ENCODE results near the gene TM9SF2. TPM values are rescaled to one million over a fixed set of nuclear protein-coding genes. Genes with fewer than 3 reads are reported as not detected.

The TM9SF2 gene
- total RNA-seq, 1 donor from 2014 or later = 91.4 TPM

DNA sequence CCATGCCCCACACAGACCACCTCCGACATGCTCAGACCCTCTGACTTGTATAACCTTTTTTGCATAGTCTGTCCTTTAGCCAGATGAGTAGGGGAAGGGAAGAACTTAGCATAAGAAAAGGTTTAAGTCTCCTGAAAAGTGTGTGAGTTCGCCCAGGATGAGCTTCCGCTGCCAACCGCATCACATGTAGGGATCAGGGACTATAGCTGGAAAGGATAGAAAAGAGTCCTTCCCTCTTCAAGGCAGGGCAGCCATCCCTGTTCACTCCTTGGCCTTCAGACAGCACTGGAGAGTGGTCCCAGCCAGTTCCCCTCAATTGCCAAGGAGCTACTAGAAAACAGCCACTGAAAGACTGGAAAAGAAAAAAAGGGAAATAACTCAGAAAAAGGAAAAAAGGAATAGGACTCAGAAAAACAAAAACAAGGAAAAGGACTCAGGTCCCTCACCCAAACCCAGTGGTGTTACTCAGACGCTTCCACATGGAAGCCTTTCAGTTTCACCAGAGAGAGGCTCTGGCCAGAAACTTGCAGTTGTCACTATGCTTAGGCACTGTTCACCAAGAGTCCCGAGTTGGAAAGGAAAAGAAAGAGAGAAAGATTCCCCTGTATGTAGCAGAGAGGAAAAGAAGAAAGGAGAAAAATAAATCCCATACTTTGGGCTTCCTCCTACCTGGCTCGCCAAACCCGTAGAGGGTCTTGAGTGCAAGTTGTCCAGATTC is 5.6 kb upstream of the TM9SF2 start:
- no peak for DNase-seq (ENCODE audit: low spot score)

DNA sequence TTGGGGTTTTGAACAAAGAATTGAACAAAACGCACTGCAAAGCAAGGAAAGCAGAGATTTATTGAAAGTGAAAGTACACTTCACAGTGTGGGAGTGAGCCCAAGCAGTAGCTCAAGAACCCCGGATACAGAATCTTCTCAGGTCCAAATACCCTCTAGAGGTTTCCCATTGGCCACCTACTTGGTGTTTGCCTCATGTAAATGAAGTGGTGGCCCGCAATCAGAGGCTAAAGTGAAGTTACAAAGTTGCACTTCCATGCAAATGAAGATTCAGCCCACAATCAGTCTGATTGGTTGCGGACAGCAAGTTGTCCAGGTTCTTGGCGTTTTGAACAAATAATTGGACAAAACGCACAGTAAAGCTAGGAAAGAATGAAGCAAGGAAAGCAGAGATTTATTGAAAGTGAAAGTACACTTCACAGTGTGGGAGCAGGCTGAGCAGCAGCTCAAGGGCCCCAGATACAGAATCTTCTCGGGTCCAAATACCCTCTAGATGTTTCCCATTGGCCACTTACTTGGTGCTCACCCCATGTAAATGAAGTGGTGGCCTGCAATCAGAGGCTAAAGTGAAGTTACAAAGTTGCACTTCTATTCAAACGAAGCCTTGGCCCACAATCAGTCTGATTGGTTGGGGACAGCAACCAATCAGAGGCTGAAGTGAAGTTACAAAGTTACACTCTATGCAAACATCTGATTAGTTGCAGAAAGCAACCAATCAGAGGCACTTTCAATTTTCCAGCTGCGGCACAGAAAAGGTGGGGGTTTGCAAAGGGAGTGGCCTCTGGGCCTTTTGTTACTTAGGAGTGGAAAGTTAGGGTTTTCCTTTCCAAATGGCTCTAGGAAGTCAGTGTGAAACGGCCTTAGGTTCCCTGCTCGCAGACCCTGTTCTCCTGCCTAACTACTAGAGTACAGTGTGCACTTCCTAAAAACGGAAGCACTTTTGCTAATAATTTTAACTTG is 4.8 kb upstream of the TM9SF2 start:
- DNase-seq (ENCODE audit: low spot score) = no peak

DNA sequence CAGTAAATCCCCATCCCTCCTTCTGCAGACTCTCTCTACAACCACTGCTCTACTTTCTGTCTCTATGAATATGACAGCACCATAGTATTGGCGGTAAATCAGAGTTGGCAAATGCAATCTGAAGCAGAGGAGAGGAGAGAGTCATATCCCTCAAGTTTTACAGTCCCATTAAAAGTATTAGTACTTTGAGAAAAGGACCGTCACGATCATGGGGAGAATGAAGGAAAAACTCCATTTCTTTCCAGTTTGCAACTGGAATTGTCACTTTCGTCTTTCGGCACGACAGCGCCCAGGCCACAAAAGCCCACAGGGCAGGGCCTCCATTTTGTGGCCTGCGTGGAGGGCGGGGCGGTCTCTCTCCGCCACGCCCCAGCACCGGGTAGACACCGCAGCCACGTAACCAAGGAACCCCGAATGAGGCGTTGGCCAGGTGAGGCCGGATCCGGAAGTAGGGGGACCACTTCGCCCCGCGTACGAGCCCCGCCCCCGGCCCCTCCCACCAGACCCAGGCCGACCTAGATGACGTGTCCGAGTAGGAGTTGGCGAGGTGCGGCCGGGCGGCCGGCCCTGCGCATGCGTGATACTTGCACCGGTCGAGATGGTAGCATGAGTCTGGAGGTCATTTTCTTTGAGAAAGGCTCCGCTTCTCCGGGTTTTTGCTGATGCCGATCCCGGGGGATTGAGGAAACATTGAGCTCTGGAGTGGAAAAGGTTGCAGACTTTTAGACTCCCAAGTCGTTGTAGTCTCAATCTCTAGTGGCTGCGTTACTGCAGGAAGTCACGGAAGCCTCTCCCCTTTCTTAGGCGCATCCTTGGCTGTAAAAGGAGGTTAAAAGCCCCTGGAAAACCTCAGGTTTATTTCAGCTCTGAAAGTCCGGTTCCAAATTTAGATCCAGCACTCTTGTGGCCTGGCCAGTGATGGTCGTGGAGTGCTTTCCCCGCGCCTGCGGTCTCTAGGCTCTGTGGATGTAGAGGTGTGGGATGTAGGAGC is 2.8 kb upstream of the TM9SF2 start:
- peak; percentile 99 for DNase-seq (ENCODE audit: low spot score)

DNA sequence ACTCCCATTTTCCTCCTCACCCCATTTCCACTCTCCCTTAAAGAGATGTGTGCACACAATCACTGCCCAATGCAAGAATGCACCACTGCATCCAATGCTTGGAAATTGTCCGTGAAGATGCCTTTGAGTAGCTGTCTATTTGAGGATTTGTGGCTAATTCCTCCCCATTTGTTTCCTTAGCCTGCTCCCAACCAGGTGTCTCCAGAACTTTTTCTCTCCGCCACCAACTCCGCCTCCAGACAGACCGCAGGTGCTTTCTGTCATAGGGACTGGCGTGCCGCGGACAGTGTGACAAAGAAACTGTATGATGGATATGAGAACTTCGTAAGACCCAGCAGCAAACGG is 461 bp upstream of the TM9SF2 start:
- DNase-seq (ENCODE audit: low spot score) = no peak

DNA sequence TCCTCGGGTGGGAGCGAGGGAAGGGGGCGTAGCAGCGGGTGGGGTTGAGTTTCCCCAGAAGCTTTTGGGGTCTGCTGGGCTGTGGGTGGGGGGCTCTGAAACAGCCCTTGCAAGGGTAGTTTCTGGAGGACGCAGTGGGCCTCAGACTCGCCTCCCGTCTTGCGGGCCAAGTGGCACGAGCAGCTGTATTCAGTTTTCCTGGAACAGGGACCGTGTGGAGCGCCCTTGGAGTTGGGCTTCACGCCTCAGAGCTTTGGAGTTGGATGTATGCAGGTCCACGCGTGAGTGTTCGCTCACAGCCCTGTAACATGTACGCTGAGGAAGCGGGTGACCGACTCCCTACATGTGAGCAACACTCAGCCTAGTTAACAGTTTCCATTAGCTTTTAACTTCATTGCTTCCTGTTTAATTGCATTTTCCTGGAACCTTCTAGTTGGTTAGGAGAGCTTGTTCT is 603 bp downstream of the TM9SF2 start:
- no peak for DNase-seq (ENCODE audit: low spot score)

DNA sequence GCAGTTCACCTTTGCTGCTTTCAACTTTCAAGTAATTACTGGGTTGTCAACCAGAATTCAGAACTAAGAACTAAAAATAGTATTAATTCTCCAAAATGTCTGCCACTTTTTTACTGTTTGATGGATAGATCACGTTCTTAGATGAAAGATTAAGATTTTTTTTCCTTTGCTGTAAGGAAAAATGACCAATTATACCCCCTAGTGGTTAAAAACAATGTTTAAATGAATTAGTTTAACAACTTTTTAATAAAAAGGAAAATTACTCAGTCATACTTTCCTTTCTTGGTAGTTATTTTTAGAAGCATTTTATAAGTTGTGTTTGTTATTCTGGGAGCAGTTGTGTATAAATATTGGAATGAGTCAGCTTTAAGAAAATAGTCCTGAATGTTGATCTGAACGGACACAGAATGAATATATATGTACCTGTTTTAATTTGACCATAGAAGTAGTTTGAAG is 4.6 kb downstream of the TM9SF2 start:
- DNase-seq (ENCODE audit: low spot score) = no peak

DNA sequence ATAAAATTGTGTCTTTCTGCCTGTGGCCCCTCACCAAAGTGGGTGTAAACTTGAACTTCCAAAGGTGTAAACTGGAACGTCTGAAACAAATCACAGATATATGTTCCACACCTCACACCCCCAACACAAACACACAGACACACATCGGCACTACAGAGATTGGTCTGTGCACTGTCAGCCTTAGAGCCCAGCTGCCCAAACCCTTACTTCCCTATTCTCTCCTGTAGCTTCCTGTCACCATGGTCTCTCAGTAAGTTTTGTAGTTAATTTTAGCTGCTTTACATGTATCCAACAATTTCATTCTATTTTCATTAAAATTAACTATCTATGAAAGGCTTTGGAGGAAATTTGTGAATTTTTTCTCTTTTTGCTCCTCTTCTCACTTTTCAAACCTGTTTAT is 5.4 kb downstream of the TM9SF2 start:
- DNase-seq (ENCODE audit: low spot score) = no peak

DNA sequence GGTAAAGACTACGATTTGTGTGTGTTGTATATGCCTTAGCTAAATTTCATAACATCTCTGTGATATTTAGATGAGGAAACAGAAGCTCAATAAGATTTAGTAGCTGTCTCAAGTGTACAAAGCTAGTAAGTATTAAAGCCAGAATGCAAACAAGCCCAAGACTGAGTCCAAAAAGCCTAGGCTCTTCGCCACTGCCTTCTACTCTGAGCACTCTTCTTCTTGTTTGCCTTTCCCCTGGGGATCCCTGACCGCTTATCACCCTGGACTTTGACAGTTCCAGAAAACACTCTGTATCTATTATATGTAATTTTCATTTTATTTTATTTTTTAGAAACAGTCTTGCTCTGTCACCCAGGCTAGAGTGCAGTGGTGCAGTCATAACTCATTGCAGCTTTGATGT is 5.8 kb downstream of the TM9SF2 start:
- DNase-seq (ENCODE audit: low spot score) = no peak

DNA sequence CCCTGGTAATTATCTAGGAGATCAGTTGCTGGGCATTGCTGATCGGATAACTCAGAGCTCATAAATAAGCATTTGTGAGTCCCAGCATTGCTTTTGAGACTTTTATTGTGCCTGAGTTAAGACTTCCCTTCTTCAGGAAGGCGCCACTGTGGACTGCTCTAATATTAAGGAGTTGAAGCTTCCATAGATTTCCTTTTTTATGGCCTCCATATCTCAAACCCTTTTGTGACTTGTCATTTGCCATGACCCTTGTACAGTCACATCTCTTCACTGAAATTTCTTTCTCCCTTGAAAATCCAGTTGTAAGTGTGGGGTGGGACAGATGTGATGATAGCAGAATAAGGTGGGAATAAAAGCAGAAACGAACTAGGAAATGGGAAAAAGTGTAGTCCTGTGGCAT is 6.3 kb downstream of the TM9SF2 start:
- DNase-seq (ENCODE audit: low spot score) = no peak

DNA sequence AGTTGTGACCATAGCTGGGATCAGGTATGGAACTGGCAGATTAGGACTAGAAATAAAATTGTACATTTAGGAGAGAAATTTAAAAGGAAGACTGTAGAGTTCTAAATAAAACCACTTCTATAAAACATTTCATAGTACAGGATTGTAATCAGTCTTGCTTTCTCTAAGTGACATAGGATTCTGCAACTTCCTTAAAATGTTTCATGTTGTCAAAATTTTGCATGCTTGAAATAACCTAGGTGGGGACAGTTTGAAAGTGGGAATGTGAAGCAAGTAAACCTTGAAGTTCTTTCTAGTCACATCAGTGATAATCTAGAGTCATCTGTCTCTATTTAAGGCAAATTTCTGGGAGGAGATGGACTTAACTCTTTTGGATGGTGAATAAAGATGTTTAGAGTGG is 6.7 kb downstream of the TM9SF2 start:
- no peak for DNase-seq (ENCODE audit: low spot score)

DNA sequence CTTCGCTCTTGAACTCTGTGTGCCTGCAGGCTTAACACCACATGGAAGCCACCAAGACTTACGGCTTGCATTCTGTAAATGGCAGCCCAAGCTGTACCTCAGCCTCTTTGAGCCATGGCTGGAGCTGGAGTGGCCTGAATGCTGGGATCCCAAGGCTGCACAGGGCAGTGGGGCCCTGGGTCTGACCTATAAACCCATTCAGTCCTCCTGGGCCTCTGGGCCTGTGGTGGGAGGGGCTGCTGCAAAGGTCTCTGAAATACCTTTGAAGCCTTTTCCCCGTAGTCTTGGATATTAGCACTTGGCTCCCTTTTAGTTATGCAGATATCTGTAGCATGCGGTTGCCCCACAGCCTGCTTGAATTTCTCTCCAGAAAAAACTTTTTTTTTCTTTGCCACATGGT is 8.2 kb downstream of the TM9SF2 start:
- DNase-seq (ENCODE audit: low spot score) = no peak

DNA sequence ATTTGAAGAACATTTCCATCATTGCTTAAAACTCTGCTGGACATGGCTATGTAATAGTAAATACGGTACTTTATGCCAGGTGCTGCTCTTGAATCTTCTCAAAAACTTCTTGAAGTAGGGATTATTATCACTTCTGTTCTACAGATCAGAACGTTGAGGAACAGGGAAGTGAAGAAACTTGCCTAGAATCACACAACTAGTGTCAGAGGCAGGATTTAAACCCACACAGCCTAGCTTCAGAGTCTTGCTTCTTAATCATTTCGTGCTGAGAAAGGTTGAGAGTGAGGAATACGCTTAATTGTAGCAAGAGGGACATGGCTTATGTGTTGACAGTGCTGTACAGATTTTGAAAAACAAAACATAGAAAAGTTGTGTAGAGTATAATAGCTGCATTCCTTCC is 13.5 kb downstream of the TM9SF2 start:
- no peak for DNase-seq (ENCODE audit: low spot score)

DNA sequence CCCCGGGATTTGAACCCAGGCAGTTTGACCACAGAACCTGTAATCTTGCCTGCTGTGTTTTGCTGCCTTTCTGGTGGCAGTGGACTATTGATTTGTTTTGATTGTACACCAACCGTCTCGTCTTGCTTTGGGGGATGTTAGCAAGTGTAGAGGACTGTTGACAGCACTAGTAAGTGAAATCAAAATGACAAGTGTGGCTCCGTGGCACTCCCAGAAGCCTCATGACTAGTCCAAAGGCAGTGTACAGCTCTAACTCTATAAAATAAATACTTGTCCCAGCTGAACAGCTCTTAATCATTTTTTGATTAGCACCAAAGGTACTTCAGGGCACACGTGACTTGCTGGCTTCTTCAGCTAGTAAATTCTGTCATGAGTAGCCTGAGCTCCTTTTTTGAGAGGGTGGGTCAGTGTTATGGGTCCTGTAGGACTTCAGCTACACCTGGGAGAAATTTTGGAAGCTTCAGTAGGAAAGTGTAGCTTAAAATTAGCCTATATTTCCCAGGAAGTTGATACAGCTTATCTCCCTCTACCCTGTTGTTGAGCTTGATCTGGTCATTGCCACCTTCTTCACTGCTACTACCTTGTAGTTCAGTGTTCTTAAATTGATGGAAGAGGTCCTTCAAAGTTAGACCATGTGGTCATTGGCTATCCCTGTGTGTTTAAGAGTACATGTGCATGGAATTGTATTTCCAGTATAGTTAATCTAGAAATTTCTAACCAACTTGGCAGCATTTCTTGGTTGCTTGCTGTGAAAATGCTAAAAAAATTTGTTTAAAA is 15.1 kb downstream of the TM9SF2 start:
- DNase-seq (ENCODE audit: low spot score) = no peak

DNA sequence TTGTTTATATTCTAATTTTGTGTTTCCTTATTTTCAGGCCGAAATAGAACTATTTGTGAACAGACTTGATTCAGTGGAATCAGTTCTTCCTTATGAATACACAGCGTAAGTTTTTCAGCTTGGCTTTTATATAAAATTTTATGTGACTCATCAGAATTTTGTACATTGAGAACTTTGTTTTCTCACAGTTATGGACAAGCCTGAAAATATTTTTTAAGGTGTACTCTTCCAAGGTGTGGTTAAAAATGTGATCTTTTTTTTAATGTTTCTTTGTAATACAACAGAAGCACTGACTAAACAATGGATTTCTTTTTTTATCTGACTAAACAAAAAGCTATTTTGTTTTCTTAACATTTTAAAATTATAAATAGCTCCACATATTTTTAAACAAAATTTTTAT is 16.3 kb downstream of the TM9SF2 start:
- DNase-seq (ENCODE audit: low spot score) = no peak

DNA sequence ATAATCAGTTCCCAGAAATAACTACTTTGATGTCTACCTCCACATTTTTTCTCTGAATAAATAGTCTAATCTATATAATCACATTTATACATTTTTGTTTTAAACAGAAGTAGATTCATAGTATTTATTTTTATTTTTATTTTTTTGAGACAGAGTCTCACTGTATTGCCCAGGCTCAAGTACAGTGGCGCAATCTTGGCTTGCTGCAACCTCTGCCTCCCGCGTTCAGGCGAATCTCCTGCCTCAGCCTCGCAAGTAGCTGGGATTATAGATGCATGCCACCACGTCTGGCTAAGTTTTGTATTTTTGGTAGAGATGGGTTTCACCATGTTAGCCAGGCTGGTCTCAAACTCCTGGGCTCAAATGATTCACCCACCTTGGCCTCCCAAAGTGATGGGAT is 16.7 kb downstream of the TM9SF2 start:
- no peak for DNase-seq (ENCODE audit: low spot score)

DNA sequence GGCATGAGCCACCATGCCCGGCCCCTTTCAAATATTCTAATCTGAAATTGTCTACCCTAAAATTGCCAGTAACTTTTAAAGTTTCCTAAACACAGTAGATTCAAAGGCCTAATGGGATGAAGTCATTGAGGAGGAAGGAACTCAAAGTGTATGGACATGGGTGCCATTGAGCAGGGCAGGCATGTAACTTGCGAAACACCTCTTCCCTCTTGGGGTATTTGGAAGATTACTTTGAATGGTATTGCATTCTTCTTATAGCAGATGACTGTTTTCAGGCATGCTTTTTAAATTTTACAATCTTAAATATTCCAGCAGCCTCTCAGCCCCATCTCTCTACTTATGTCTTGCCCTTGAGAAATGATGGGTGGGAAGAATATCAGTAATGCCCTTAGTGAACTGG is 21.0 kb downstream of the TM9SF2 start:
- DNase-seq (ENCODE audit: low spot score) = no peak

DNA sequence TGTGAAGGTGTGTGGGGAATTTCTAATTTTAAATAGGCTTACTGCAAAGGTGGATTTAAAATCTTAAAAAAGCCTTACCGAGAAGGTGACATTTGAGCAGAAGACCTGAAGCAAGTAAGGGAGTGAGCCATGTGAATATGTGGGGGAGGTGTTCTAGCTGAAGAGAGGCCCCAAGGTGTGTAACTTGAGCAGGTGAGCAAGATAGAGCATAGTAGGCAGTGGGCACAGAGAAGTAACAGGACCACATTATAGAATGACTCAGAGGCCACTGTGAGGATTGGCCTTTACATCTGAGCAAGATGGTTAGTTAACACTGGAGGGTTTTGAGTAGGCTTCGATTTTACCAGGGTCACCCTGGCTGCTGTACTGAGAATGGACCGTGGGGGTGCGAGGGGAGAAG is 22.6 kb downstream of the TM9SF2 start:
- no peak for DNase-seq (ENCODE audit: low spot score)

DNA sequence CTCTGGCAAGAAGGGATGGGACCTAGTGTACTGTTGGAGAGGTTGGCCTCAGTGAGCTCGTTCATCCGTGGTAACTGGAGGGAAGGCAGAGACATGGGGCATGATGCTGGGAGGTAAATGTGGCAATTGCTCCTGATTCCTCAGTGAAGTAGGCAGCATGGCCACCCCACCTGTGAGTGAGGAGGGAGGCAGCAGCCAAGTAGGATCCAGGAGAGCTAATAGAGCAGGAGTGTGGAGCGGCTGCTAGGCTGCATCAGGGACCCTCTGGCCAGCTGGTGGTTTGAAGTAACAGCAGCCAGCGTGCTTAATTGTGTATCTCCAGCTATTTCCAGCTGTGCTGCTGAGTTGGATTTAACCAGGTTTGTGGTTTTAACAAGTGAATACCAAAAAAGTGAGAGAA is 24.7 kb downstream of the TM9SF2 start:
- DNase-seq (ENCODE audit: low spot score) = no peak

DNA sequence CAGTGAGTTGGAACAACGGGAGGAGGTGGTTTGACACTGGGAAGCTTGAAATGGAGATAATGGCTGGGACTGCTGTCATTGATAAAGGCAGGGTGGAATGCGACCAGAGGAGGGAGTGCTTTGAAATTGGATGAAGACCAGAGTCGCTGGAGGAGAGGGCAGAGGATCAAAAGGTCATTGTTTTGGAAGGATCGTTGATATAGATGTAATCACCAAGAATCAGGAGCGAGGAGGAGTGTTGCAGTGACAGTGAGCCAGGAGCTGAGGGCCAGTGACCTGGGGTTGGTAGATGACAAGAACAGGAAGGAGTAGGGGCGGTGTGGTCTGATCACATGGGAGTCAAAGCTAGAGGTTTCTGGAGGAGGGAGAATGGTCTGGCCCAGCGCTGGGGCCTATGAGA is 25.3 kb downstream of the TM9SF2 start:
- DNase-seq (ENCODE audit: low spot score) = no peak

DNA sequence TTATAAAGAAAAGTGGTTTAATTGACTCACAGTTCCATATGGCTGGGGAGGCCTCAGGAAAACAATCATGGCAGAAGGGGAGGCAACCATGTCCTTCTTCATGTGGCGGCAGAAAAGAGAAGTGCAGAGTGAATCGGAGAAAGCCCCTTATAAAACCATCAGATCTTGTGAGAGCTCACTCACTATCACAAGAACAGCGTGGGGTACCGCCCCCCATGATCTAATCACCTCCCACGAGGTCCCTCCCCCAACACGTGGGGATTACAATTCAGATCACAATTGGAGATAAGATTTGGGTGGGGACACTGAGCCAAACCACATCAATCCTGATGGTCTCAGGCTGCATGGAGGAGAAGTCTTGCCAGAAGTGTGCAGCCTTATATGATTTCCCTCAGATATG is 26.0 kb downstream of the TM9SF2 start:
- DNase-seq (ENCODE audit: low spot score) = no peak

DNA sequence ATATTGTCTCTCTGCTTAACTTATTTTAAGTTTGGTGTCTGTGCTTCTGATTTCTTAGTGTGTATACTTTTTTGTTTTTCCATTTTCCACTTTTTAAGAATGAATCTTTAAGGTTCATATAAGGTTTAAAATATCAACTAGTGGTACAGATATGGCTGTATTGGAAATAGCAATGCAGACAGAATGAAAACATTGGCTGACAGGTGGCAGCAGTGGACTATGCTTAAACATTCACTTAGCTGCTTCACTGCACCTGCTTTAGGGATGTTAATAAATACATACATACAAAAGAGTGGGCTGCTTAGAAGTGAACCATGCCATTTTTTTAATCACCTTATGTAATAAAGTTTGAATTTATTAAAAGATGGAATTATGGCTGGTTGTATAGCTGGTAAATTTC is 27.3 kb downstream of the TM9SF2 start:
- no peak for DNase-seq (ENCODE audit: low spot score)
